Peyer's patch (tissue), 4 donors: ENCODE results near the gene CTNNBL1. TPM values are rescaled to one million over a fixed set of nuclear protein-coding genes. Genes with fewer than 3 reads are reported as not detected.

ENCODE experiments used
- DNase-seq, 3 donors: peaks; one replicate each; pipeline ENCODE4 v3.0.0-alpha.2; 2017 to 2019
- H3K27ac ChIP-seq, 4 donors: fragments of 200-600 bp; sonication (generic); one replicate each; pipeline ENCODE4 v1.5.1; 2016 to 2019
- H3K27me3 ChIP-seq, 2 donors: fragments of 200-600 bp; sonication (generic); one replicate each; pipeline ENCODE4 v1.5.1; 2019
- H3K36me3 ChIP-seq, 3 donors: fragments of 200-600 bp; sonication (generic); one replicate each; pipeline ENCODE4 v1.5.1; 2016 to 2019
- H3K4me1 ChIP-seq, 4 donors: fragments of 200-600 bp; sonication (generic); one replicate each; pipeline ENCODE4 v1.5.1; 2016 to 2019
- H3K4me3 ChIP-seq, 4 donors: fragments of 200-600 bp; sonication (generic); 1 replicate in 3 of 4; 2 replicates in 1 of 4; pipeline ENCODE4 v1.5.1; 2016 to 2019; ENCODE audit warnings: mild to moderate bottlenecking in 1 of 4
- H3K9me3 ChIP-seq, 4 donors: fragments of 200-600 bp; sonication (generic); one replicate each; pipeline ENCODE4 v1.5.1; 2016 to 2019; ENCODE audit warnings: mild to moderate bottlenecking in 1 of 4
- POLR2A ChIP-seq, 2 donors: fragments of 450-650 bp; IDR thresholded peaks; one replicate each; pipeline ENCODE4 v1.5.1; 2017; ENCODE audit warnings: antibody characterized with exemption in 2 of 2, mild to moderate bottlenecking in 2 of 2, moderate library complexity in 2 of 2
- total RNA-seq, 4 donors: library from RNA; depleted of rRNA; stranded (reverse); fragments of >200 nt; gene quantifications; one replicate each; pipeline ENCODE4 v1.1.0, GENCODE V29; 2016
- TF ChIP-seq, protein P1 (sequence below), 6 experiments: fragments of 450-650 bp in 4 of 6; fragments of 200-600 bp in 2 of 6; sonication (generic) in 1 of 6; IDR thresholded peaks; one replicate each; pipeline ENCODE4 v1.5.1; 2017 to 2019; ENCODE audit warnings: antibody characterized with exemption in 6 of 6, mild to moderate bottlenecking in 3 of 6, moderate library complexity in 1 of 6

The CTNNBL1 gene
- total RNA-seq, 4 donors from 2014 or later, result 16.3 to 30.2 (median 23.6) TPM

DNA sequence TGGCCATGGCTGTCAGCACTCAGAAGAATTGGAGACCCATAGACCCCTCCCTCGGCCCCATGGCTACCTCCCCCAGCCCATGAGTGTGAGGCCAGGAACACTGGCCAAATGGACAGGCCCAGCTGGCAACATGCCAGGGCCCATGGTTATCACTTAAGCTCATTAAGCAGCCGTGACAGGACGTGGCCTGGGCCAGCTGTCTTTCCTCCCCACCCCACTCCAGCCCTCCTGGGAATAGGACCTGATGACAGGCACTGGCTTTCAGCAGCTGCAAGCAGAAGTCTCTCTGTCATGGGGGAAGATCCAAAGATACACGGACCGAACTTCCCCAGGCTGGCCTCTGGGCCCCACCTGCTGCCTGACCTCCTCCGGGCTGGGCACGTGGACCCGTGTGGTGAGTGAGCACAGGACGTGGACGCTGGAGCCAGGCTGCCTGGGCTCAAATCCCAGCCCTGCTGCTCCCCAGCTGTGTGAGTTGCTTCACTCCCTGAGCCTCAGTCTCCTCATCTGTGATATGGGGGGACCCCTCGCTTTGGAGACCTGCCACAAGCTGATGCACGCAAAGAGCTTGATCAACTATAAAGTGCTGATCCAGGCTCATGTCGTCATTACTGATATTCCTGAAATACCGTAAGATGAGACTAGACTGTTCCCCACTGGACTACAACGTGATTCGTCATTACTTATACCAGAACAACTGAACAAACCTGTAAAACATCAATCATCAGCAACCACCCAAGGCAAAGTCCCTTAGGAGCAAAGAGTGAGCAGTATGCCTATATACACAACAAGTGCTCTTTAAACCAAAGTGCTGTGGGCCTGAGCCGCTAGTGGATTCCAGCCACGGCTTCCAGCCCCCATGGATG is 187.1 kb downstream of the CTNNBL1 start:
- no peaks in the 10 kb centered on the region for H3K4me1 ChIP-seq
- H3K4me3 ChIP-seq, result no peak overlapping the region
- no peaks in the 10 kb centered on the region for H3K27me3 ChIP-seq
- no peak for TF ChIP-seq POLR2A (IDR thresholded peaks at IDR 0.05)
- TF ChIP-seq, protein P1, sequence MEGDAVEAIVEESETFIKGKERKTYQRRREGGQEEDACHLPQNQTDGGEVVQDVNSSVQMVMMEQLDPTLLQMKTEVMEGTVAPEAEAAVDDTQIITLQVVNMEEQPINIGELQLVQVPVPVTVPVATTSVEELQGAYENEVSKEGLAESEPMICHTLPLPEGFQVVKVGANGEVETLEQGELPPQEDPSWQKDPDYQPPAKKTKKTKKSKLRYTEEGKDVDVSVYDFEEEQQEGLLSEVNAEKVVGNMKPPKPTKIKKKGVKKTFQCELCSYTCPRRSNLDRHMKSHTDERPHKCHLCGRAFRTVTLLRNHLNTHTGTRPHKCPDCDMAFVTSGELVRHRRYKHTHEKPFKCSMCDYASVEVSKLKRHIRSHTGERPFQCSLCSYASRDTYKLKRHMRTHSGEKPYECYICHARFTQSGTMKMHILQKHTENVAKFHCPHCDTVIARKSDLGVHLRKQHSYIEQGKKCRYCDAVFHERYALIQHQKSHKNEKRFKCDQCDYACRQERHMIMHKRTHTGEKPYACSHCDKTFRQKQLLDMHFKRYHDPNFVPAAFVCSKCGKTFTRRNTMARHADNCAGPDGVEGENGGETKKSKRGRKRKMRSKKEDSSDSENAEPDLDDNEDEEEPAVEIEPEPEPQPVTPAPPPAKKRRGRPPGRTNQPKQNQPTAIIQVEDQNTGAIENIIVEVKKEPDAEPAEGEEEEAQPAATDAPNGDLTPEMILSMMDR (IDR thresholded peaks at IDR 0.05), result no peak
- no peak overlapping the region for H3K27ac ChIP-seq
- H3K9me3 ChIP-seq, result no peaks in the 10 kb centered on the region
- DNase-seq, result no peak
- no peaks in the 10 kb centered on the region for H3K36me3 ChIP-seq

DNA sequence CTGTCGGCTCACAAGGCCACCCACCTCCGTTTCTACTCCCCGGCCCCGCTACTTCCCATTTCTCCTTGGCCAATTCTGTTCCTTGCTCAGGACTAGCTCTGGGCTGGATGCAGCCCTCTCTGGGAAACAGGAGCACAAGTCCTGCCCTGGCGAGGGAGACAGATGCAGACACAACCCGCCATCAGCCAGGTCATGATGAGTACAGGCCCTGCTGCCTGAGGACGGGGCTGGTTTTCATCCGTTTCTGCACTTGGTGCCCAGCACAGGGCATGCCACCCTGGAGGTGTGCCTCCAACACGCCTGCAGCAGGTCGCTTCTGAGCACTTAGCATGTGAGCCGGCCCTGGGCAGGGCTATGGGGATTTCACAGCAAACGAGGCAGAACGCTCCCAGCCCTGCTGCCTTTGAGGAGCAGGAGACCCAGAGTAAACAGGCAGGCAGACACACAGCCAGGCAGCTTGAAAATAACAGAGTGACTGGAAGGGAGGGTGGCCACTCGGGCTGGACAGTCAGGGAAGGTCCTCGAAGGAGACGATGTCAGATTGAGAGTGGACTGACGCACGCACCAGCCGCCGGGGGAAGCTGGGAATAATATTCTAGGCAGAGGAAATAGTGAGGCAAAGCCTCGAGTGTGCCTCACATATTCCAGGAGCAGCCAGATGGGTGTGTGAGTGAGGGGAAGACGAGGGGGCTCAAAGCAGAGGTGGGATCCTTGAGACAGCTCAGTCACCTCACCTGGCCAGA is 187.9 kb downstream of the CTNNBL1 start:
- Histone ChIP-seq H3K27ac (no peak overlapping the region), H3K4me3 (no peak overlapping the region), H3K4me1 (no peaks in the 10 kb centered on the region), H3K9me3 (no peaks in the 10 kb centered on the region), H3K36me3 (no peaks in the 10 kb centered on the region), H3K27me3 (no peaks in the 10 kb centered on the region)
- no peak for DNase-seq
- TF ChIP-seq, protein P1 (IDR thresholded peaks at IDR 0.05), result no peak

DNA sequence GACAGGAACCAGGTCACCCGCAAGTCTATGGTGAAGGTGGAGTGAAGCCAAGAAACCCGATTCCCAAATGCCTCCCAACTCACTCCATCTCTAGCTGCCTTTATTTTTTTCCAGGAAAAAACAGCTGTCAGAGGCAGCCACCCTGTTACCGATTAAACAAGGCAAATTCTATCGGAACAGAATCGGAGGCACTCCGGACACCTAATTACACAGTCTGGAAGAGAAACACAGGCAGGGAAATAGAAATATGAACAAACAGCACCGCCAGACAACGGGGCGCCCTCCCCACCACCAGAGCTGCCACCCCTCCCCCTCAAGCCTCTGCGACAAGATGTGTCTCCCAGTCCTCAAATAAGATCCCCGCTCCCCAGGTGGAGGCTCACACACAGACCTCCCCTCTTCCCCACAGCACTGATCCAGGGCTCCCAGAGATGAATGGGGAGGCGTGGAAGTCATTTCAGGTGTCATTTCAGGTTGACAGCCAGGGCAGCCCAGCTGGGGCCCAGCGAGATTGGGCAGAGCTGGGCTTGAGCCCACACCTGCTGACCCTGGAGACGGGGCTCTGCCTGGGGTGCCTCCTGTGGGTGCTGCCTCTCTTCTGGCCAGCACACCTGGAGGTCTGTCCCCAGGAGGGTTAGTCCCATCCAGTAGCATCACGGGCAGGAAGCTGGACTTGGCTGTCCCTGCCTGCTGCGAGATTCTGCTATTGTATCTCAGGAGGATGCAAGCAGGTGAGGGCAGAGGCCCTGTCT is 189.3 kb downstream of the CTNNBL1 start:
- H3K27ac ChIP-seq, result no peak overlapping the region
- no peaks in the 10 kb centered on the region for H3K27me3 ChIP-seq
- no peak for DNase-seq
- no peak for TF ChIP-seq POLR2A (IDR thresholded peaks at IDR 0.05)
- TF ChIP-seq, protein P1 (IDR thresholded peaks at IDR 0.05), result no peak
- no peak overlapping the region for H3K4me3 ChIP-seq
- no peaks in the 10 kb centered on the region for H3K4me1 ChIP-seq
- no peaks in the 10 kb centered on the region for H3K36me3 ChIP-seq
- H3K9me3 ChIP-seq, result no peaks in the 10 kb centered on the region

DNA sequence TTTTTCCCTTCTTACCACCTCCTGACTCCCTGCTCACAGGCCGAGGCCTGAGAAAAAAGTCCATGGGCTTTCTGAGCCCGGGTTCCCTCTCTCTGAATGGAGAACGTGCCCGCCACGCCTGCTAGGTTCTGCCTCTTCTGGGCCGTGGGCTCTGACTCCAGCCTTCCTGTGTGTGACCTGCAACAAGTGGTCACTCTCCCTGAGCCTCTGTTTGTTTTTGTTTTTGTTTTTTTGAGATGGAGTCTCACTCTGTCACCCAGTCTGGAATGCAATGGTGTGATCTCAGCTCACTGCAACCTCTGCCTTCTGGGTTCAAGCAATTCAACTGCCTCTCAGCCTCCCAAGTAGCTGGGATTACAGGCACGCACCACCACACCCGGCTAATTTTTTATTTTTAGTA is 191.2 kb downstream of the CTNNBL1 start:
- Histone ChIP-seq H3K4me3 (no peak overlapping the region), H3K36me3 (no peaks in the 10 kb centered on the region), H3K27ac (no peak overlapping the region), H3K27me3 (no peaks in the 10 kb centered on the region), H3K4me1 (no peaks in the 10 kb centered on the region), H3K9me3 (no peaks in the 10 kb centered on the region)
- TF ChIP-seq, protein P1 (IDR thresholded peaks at IDR 0.05), result no peak
- no peak for TF ChIP-seq POLR2A (IDR thresholded peaks at IDR 0.05)
- DNase-seq, result no peak

DNA sequence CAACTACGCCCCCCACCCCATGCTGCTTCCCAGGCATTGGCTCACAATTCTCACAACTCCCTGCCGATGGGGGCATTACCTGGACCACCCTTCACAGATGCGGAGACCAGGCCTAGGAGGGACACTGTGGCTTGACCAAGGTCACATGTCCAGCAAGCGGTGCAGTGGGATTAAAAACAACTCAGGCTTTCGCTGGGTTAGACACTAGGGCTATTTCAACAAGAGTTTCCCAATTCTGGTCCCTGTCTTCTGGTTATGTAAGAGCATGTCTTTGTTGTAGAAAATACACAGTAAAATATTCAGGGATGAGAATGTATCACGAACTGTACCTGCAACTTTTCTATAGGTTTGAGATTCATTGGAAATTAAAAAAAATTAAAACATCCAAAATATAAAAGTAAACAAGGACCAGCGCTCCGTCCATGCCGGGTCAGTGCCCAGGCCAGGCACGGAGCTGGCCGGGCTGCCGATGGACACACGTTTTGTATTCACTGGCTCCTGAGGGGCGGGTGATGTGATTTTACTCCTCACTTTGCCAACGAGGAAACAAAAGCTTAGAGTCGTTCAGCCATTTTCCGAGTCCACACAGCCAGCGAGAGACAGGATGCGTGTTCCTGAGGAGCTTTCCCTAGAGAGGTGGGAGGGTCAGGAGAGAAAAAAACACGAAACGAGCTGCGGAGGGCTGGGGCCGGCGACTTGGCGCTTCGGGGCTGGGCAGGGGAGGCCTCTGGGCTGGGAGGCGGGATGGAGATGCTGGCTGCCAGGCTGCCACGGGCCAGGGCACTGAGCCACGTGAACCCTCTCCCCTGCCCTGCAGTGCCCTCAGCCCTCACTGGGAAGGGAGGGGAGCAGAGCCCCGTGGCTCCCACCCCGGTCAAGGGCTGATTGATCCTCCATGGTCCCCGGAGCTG is 192.0 kb downstream of the CTNNBL1 start:
- H3K4me3 ChIP-seq, result no peak overlapping the region
- H3K27me3 ChIP-seq, result no peaks in the 10 kb centered on the region
- no peaks in the 10 kb centered on the region for H3K36me3 ChIP-seq
- H3K9me3 ChIP-seq, result no peaks in the 10 kb centered on the region
- H3K4me1 ChIP-seq, result no peaks in the 10 kb centered on the region
- no peak for TF ChIP-seq POLR2A (IDR thresholded peaks at IDR 0.05)
- TF ChIP-seq, protein P1 (IDR thresholded peaks at IDR 0.05), result no peak
- DNase-seq, result no peak
- H3K27ac ChIP-seq, result no peak overlapping the region
